ENCODE data around the gene SYT7.

Gene SYT7

GRCh38 chr11:61545921-61546320, 35.0 kb downstream of the SYT7 start:
- Histone ChIP-seq H3F3A (ENCODE audit: insufficient read depth, low read length) (no peaks in the 10 kb centered on the region), H4K20me1 (ENCODE audit: insufficient read depth, low read length) (no peaks in the 10 kb centered on the region), H3K27ac (ENCODE audit: low read length) (no peak overlapping the region), H3K36me3 (replicated peaks; ENCODE audit: insufficient read depth, low read length) (no peaks in the 10 kb centered on the region), H2AFZ (ENCODE audit: low read length) (no peak overlapping the region), H3K4me2 (ENCODE audit: low read depth, low read length) (no peak overlapping the region), H3K27me3 (replicated peaks; ENCODE audit: insufficient read depth, low read length) (peaks cover 95% of the 10 kb centered on the region), H3K9me2 (replicated peaks; ENCODE audit: insufficient read depth, low read length) (no peaks in the 10 kb centered on the region), H3K79me2 (ENCODE audit: low read length) (no peaks in the 10 kb centered on the region), H3K9me3 (replicated peaks; ENCODE audit: insufficient read depth, low read length) (no peaks in the 10 kb centered on the region), H3K4me3 (ENCODE audit: low read length) (no peak overlapping the region), H3K4me1 (ENCODE audit: low read length) (no peaks in the 10 kb centered on the region), H3K9ac (ENCODE audit: low read length) (no peak overlapping the region)
- TF ChIP-seq EZH2 (optimal IDR thresholded peaks at IDR 0.05; ENCODE audit: low read depth, low read length): no peak
- TF ChIP-seq CTCF (IDR thresholded peaks at IDR 0.05; ENCODE audit: low read length): no peak
- no peak for TF ChIP-seq EZH2phosphoT487 (IDR thresholded peaks at IDR 0.05; ENCODE audit: low read length)
- DNase-seq: no peak

GRCh38 chr11:61545341-61545740, 35.5 kb downstream of the SYT7 start:
- Histone ChIP-seq H3K4me2 (ENCODE audit: low read depth, low read length) (no peak overlapping the region), H3F3A (ENCODE audit: insufficient read depth, low read length) (no peaks in the 10 kb centered on the region), H4K20me1 (ENCODE audit: insufficient read depth, low read length) (no peaks in the 10 kb centered on the region), H3K9me2 (replicated peaks; ENCODE audit: insufficient read depth, low read length) (no peaks in the 10 kb centered on the region), H3K4me1 (ENCODE audit: low read length) (no peaks in the 10 kb centered on the region), H2AFZ (ENCODE audit: low read length) (no peak overlapping the region), H3K79me2 (ENCODE audit: low read length) (no peaks in the 10 kb centered on the region), H3K9ac (ENCODE audit: low read length) (no peak overlapping the region), H3K4me3 (ENCODE audit: low read length) (no peak overlapping the region), H3K36me3 (replicated peaks; ENCODE audit: insufficient read depth, low read length) (no peaks in the 10 kb centered on the region), H3K27ac (ENCODE audit: low read length) (no peak overlapping the region), H3K27me3 (replicated peaks; ENCODE audit: insufficient read depth, low read length) (peaks cover 95% of the 10 kb centered on the region), H3K9me3 (replicated peaks; ENCODE audit: insufficient read depth, low read length) (no peaks in the 10 kb centered on the region)
- peak; percentile 45 for TF ChIP-seq CTCF (IDR thresholded peaks at IDR 0.05; ENCODE audit: low read length)
- no peak for TF ChIP-seq EZH2 (optimal IDR thresholded peaks at IDR 0.05; ENCODE audit: low read depth, low read length)
- TF ChIP-seq EZH2phosphoT487 (IDR thresholded peaks at IDR 0.05; ENCODE audit: low read length): no peak
- peak; percentile 20 for DNase-seq

- H3K36me3 ChIP-seq (replicated peaks; ENCODE audit: insufficient read depth, low read length): no peaks in the 10 kb centered on the region
- H3K27ac ChIP-seq (ENCODE audit: low read length): no peak overlapping the region
- no peaks in the 10 kb centered on the region for H4K20me1 ChIP-seq (ENCODE audit: insufficient read depth, low read length)
- no peak for DNase-seq
- no peak overlapping the region for H3K9ac ChIP-seq (ENCODE audit: low read length)
- no peak overlapping the region for H3K4me2 ChIP-seq (ENCODE audit: low read depth, low read length)
- no peaks in the 10 kb centered on the region for H3K9me3 ChIP-seq (replicated peaks; ENCODE audit: insufficient read depth, low read length)
- no peaks in the 10 kb centered on the region for H3K4me1 ChIP-seq (ENCODE audit: low read length)
- no peak overlapping the region for H2AFZ ChIP-seq (ENCODE audit: low read length)
- no peak overlapping the region for H3K4me3 ChIP-seq (ENCODE audit: low read length)
- no peak for TF ChIP-seq CTCF (IDR thresholded peaks at IDR 0.05; ENCODE audit: low read length)
- no peak for TF ChIP-seq EZH2phosphoT487 (IDR thresholded peaks at IDR 0.05; ENCODE audit: low read length)
- no peak for TF ChIP-seq EZH2 (optimal IDR thresholded peaks at IDR 0.05; ENCODE audit: low read depth, low read length)
- H3K9me2 ChIP-seq (replicated peaks; ENCODE audit: insufficient read depth, low read length): no peaks in the 10 kb centered on the region
- peaks cover 95% of the 10 kb centered on the region for H3K27me3 ChIP-seq (replicated peaks; ENCODE audit: insufficient read depth, low read length)
- H3K79me2 ChIP-seq (ENCODE audit: low read length): no peaks in the 10 kb centered on the region
- H3F3A ChIP-seq (ENCODE audit: insufficient read depth, low read length): no peaks in the 10 kb centered on the region
Measured at GRCh38 chr11:61544466-61544865, 36.4 kb downstream of the SYT7 start.

All from MM.1S (cell line).